ENCODE data around the gene GTF2B. TPM values are rescaled to one million over a fixed set of nuclear protein-coding genes. Genes with fewer than 3 reads are reported as not detected.
"Not testable (repeated sequence)": the region's sequence is repeated elsewhere in the genome, so short reads cannot be mapped to it uniquely, and the experiment has no call there.

GTF2B gene
- polyA plus RNA-seq, 4 donors, result 38.3 to 56.0 (median 44.7) TPM

DNA sequence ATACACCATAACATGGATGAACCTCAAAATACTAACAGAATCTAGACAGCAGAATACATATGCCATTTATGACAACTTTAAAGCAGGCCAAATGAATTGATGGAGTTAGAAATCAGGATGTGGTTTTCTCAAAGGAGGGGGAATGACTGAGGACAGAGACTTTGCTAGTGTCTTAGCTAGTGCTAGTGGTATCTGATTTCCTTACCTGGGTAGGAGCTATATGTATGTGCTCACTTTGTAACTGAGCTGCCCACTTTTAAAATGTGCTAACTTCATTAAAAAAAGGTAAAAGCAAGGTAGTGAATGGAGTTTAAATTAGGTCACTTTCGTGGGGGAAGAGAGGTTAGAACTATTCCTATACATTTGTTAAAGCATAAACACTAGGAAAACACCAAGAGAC is 2.6 kb downstream of the GTF2B start:
- no peak for DNase-seq (ENCODE audit: low read depth in 4 of 4, low spot score in 2 of 4)

DNA sequence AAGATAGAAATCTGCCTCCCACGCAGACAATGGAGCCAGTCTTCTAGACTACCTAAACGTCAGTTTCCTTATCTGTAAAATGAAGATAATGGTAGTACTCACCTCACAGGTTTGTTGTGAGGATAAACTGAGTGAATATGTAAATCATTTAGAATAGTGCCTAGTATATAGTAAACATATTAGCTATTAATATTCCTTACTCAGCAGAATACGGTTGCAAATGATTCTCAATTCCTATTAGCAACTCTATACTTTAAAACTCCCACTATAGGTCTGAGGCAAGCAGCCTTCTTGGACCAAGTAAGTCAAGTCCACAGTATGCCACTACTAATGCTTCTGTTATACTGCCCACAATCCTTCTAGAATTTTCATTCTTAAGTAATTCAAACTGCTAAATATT is 5.4 kb downstream of the GTF2B start:
- DNase-seq (ENCODE audit: low read depth in 4 of 4, low spot score in 2 of 4), result no peak

DNA sequence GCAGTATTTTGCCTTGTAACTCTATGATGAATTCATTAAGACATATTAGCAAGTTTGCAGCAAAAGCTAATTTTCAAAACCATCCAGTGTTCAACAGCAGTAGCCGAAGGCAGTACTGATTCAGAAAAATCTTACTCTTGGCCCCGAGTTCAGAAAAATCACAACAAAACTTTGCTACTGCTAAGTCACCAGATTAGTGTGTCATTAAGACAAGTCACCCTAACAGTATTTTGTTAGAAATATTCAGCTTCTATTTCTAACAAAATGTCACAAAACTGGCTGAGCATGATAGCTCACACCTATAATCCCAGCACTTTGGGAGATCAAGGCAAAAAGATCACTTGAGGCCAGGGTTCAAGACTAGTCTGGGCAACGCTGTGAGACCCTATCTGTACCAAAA is 8.2 kb downstream of the GTF2B start:
- DNase-seq (ENCODE audit: low read depth in 4 of 4, low spot score in 2 of 4), result no peak

DNA sequence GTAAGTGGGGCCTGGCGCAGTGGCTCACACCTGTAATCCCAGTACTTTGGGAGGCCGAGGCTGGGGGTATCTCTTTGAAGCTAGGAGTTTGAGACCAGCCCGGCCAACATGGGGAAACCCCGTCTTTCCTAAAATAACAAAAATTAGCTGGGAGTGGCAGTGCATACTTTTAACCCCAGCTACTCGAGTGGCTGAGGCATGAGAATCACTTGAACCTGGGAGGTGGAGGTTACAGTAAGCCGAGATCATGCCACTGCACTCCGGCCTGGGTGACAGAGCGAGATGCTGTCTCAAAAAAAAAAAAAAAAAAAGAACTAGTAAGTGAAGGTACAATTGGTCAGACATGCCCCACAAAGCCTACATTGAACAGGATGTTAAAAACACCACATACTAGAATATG is 10.7 kb downstream of the GTF2B start:
- not testable (repeated sequence) for DNase-seq (ENCODE audit: low read depth in 4 of 4, low spot score in 2 of 4)

DNA sequence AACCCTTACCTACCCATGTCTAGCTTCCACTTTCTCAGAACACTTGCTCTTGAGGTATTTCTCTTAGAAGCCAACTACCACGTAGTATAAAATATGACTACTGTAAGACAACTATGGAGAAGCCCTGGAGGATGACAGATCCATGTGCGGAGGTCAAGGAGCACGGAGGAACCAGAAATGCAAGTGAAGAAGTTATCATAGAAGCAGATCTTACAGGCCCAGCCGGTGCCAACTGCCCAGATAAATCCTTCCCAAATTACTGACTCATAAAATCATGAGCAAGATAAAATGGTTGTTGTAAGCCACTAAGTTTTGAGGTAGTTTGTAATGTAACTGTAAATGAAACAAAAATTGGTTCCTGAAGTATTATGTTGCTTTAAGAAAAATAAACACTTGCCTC is 12.6 kb downstream of the GTF2B start:
- no peak for DNase-seq (ENCODE audit: low read depth in 4 of 4, low spot score in 2 of 4)

DNA sequence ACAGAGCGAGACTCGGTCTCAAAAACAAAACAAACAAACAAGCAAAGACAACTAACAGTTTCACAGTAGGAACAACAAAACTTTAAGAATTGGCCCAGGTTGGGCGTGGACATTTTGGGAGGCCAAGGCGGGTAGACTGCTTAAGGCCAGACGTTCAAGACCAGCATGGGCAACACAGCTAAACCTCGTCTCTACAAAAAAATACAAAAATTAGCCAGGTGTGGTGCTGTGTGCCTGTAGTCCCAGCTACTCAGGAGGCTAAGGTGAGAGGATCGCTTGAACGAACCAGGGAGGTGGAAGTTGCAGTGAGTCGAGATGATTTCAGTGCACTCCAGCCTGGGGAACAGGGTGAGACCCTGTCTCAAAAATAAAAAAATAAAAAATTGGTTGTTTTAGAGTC is 13.5 kb downstream of the GTF2B start:
- no peak for DNase-seq (ENCODE audit: low read depth in 4 of 4, low spot score in 2 of 4)

DNA sequence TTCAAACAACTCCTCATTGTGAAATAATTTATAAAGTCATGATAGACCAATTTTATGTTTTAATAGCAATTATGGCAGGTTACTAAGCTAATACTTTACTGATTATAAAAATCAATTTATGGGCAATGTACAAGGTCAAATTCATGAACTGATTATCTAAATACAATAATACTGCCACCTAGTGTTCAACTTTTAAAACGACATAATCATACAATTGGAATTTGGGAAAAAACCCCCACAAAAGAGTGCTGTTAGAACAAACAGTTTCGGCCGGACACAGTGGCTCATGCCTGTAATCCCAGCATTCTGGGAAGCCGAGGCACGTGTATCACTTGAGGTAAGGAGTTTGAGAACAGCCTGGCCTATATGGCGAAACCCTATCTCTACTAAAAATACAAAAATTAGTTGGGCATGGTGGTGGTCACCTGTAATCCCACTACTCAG is 14.0 kb downstream of the GTF2B start:
- DNase-seq (ENCODE audit: low read depth in 4 of 4, low spot score in 2 of 4), result no peak

DNA sequence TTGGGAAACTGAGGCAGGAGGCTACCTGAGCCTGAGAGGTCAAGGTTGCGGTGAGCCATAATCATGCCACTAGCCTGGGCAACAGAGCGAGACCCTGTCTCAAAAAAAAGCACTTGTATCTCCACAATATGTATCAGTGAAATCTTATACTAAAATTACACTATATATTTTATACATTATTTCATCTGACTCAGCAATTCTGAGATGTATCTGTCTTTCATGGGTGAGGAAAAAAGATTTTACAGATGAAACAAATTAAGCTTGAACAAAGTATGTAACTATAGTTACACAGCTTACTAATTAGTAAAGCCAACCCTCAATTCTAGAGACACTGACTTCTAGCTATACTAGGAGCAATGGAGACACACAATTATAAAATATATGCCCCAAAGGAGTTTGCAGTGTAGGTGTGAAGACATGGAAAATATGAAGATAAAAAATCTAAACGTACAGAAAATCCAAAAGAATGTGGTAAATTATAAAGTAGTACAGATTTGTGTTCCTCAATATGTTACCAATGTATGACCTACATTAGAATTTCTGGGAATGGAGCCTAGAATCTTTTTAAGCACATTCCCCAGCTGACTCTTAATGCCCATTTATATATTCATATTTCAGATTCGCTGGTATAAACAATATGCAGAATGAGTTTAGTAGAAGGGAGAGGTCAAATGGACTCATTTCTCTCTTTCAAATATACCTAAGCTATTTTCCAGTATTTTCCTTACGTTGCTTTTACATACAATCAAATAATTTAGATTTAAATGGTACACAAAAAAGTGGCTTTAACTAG is 14.6 kb downstream of the GTF2B start:
- DNase-seq (ENCODE audit: low read depth in 4 of 4, low spot score in 2 of 4), result no peak

DNA sequence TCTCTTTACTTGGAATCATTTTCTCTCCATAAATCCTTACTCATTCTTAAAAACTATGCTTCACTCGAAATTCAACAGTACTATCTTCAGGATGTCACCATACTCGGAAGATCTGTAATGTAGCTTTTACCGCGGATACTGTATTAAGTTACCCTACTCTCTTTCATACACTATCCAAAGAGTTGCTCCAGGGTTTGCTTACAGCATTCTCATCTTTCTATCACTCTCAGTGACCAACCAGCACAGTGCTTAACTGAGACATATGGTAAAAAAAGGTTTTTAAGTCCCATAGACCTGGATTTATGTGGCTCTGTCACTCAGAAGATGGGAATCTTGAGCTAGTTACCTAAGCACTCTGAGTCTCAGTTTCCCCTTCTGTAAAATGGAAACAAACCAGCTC is 15.8 kb downstream of the GTF2B start:
- DNase-seq (ENCODE audit: low read depth in 4 of 4, low spot score in 2 of 4), result no peak

DNA sequence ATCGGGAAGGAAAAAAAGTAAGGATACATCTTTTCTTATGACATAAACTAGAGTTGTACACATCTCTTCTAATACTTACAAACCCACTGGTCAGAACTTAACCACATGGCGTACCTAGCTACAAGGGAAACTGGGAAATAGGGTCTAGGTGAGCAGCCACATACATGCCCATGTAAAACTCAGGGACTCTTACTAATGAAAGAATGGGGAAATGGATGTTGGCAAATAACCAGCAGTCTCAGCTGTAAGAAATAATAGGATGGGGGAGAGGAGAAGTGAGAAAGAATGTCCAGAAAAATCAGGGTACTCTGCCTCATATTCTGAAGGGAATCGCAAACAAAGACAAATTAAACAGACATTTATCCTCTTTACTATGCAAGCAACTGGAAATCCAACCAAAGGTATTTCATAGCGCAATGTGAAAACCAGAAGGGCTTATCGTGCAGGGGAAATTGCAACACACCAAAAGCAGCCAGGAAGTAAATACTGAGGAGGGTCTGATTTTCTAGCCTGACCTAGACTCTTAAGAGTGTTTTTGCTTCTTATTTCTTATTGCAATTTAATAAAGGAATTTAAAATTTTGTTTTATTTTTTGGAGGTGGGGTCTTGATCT is 17.5 kb downstream of the GTF2B start:
- DNase-seq (ENCODE audit: low read depth in 4 of 4, low spot score in 2 of 4), result no peak

DNA sequence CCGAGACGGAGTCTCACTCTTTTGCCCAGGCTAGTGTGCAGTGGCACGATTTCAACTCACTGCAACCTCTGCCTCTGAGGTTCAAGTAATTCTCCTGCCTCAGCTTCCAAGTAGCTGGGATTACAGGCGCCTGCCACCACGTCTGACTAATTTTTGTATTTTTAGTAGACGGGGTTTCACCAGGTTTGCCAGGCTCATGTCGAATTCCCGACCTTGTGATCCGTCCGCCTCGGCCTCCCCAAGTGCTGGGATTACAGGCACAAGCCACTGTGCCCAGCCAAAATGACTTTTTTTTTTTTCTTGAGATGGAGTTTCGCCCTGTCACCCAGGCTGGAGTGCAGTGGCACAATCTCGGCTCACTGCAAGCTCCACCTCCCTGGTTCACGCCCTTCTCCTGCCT is 21.7 kb downstream of the GTF2B start:
- not testable (repeated sequence) for DNase-seq (ENCODE audit: low read depth in 4 of 4, low spot score in 2 of 4)

DNA sequence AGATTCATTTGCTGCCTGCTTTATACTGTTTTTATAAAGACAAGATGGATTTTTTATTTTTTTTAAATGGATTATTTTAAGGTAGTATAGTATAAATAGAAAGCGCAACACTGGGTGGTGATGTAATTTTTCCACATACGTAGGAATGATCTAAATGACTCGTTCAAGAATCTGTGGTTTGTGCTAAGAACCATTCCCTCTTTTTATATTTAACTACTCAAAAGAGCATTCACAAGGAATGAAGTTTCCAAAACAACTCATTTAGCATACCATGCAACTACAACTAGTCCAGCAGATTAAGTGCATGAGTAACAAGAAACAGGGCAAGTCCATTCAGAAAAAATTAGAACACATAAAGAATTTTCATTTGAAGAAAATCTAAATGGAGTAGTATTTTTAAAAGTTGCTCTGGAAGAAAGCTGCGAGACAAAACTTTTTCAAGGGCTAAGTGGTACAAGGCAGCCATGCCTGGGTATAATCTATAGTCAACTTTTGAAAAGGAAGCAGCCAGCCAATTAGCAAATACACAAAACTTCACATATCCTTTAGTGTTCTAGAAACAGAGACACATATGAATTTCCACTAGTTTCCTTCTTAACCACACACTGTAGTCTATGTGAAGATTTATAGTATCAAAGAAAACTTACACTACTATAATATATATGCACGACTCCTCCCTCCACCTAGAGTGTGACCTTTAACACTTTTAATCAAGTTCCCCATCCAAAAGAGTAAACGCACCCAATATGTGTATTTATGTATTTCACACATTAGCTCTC is 23.4 kb downstream of the GTF2B start:
- no peak for DNase-seq (ENCODE audit: low read depth in 4 of 4, low spot score in 2 of 4)

DNA sequence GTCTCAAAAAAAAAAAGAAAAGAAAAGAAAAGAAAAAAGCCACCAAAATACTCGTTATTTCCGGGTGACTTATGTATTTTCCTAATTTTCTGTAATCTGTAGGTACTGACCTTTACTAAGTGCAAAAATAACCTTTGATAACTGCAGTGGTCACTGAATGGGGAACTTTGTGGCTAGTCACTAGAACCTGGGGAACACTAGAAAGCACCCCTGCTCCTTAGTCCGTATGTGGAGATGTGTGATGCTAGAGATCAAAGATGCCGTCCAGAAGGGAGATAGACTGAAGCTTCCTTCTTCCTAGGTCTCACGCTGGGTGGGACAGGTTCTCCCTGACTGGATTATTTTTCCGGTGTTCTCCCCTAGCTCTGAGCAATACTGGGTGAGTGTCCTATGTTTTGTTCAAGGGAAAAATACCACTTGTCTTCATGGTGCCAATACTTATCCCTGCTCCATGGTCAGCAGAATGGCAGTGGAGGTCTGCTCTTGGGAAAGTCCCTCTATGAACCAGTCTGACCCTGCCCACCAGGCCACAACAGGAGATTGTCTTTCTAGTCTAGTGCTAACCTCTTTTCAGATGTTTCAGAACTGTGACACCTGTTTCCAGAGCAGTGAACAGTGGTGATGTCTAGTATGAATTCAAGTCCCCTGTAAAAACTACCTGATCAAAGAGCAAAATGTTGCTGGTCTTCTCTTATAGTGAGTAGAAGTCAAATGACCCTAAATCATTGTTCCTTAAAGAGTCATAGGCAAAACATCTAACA is 39.9 kb downstream of the GTF2B start:
- no peak for DNase-seq (ENCODE audit: low read depth in 4 of 4, low spot score in 2 of 4)

DNA sequence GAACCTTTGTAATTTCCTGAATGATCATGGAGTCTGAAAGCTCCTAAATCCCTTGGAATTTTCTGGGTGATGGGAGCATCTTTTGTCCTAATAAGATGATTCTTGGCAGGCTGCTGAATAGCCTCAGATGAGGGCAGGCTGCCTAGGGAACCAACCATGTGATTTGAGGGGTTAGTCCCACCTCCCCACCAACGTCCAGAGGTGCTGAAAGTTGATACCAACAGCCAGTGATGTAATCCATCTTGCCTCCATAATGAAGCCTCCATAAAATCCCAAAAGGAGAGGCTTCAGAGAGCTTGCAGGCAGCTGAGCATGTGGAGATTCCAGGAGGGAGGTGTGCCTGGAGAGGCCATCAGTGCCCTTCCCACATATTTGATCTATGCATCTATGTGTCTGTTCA is 43.7 kb downstream of the GTF2B start:
- DNase-seq (ENCODE audit: low read depth in 4 of 4, low spot score in 2 of 4), result no peak

DNA sequence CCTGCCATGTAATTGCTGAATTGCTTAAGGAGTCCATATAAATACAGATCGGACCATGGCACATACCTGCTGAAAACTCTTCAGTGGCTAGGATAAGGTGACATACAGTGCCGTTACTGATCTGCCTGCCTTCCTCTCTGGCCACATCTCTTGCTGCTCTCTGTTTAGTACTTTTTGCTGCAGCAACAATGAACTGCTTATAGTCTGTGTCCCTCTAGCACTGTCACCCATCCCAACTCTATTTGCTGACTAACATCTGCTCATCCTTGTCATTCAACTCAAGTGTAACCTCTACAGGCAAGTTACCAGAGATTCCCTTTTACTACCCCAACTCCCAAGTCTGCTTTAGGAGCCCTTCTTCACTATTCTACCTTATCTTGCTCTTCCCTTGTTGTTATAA is 65.6 kb downstream of the GTF2B start:
- no peak for DNase-seq (ENCODE audit: low read depth in 4 of 4, low spot score in 2 of 4)

DNA sequence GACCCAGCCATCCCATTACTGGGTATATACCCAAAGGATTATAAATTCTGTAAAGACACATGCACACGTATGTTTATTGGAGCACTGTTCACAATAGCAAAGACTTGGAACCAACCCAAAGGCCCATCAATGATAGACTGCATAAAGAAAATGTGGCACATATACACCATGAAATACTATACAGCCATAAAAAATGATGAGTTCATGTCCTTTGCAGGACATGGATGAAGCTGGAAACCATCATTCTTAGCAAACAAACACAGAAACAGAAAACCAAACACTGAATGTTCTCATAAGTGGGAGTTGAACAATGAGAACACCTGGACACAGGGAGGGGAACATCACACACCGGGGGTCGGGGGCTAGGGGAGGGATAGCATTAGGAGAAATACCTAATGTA is 71.7 kb downstream of the GTF2B start:
- not testable (repeated sequence) for DNase-seq (ENCODE audit: low read depth in 4 of 4, low spot score in 2 of 4)

DNA sequence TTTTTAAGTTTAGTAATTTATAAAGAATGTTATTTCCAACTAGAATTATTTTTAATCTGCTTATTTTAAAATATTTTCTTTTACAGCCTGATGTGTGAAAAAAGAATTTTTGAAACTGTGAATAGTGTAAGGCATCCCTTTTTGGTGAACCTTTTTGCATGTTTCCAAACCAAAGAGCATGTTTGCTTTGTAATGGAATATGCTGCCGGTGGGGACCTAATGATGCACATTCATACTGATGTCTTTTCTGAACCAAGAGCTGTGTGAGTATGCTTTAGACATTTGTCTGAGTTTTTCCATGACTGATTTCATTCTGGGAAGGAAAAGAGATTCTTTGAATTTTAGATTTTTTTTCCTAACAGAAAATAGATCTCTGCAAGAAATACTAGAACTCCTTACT is 77.9 kb downstream of the GTF2B start:
- DNase-seq (ENCODE audit: low read depth in 4 of 4, low spot score in 2 of 4), result no peak

DNA sequence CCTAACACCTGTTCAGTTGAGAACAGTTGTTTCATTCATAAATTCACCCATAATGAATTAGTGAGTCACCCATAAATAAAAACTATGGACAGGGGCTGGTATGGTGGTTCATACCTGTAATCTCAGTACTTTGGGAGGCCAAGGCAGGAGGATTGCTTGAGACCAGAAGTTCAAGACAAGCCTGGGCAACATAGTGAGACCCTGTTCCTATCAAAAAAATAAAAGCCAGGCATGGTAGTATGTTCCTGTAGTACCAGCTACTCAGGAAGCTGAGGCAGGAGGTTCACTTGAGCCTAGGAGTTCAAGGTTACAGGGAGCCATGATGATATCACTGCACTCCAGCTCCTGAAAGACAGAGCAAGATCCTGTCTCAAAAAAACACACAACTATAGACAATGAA is 79.0 kb downstream of the GTF2B start:
- no peak for DNase-seq (ENCODE audit: low read depth in 4 of 4, low spot score in 2 of 4)

DNA sequence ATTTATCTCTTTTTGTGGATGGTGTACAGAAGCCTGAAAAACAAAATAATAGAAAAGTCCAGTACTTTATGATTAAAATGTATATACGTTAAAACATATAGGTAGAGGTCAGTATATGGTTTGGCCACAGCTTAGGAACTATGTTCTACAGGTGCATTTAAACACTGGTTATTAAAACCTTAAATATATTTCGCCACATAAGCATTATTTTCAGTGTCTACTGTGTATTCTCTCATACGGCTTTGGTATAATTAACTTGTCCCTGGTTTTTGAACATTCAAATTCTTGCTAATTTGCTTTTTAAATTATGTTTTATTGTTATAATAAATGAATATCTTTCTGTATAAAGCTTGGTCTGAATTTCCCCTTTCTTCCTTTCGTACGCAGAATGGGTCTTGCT is 87.9 kb downstream of the GTF2B start:
- DNase-seq (ENCODE audit: low read depth in 4 of 4, low spot score in 2 of 4), result no peak

DNA sequence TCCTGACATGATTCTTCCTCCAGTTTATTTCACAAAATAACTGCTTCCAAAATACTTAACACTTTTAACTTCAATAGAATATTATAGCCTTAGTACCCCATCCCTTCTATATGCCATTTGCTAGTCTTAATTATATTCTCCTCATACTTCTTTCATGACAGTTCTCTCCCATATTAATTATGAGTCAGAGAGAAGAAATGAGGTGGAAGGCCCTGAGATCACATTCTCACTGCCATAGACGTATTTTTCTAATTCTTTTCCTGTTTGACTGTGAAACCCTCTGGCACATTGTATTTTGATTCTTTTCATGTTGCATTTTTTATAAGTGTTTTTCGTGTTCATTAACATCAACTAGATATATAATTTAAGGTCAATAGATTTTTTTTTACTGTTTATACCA is 88.4 kb downstream of the GTF2B start:
- no peak for DNase-seq (ENCODE audit: low read depth in 4 of 4, low spot score in 2 of 4)

All from left renal cortex interstitium (tissue), 4 donors.